CD4-positive, alpha-beta T cell (primary cell): ENCODE results near the gene KCNN1. TPM values are rescaled to one million over a fixed set of nuclear protein-coding genes. Genes with fewer than 3 reads are reported as not detected.

Experiments
- ATAC-seq: fragments of 200-7000 bp; cut with Tn5 transposase; one replicate; pipeline ENCODE4 v1.10.0; 2022; ENCODE audit warnings: mild to moderate bottlenecking; ENCODE audit not compliant: poor library complexity
- CTCF ChIA-PET: fragments of 350-600 bp; sonication (Branson Sonifier 250); formaldehyde crosslinking; loops from one replicate; lab custom pipeline; 2021; ENCODE audit warnings: antibody characterized with exemption, inconsistent platforms; lab: Charles Lee
- POLR2A ChIA-PET: fragments of 350-600 bp; sonication (Branson Sonifier 250); formaldehyde crosslinking; loops from one replicate; lab custom pipeline; 2021; ENCODE audit warnings: antibody characterized with exemption, inconsistent platforms; lab: Charles Lee
- DNase-seq, 14 experiments: peaks; one replicate each; pipeline ENCODE4 v3.0.0-alpha.2; 2013 to 2020; ENCODE audit warnings: mixed read lengths in 2 of 14
- H3K27ac ChIP-seq, 2 donors: one replicate each; pipeline versions ENCODE4 v1.5.1 to v1.7.0; 2013; ENCODE audit warnings: low read length in 2 of 2, low read depth in 1 of 2, mild to moderate bottlenecking in 1 of 2
- H3K27me3 ChIP-seq, 2 experiments: 1 replicate in 1 of 2; 2 replicates in 1 of 2; pipeline versions ENCODE4 v1.6.1 to v1.7.0; 2013; ENCODE audit warnings: low read length in 2 of 2, control low read depth in 1 of 2, mild to moderate bottlenecking in 1 of 2, moderate library complexity in 1 of 2; ENCODE audit not compliant: insufficient read depth in 2 of 2, control insufficient read depth in 1 of 2
- H3K36me3 ChIP-seq: one replicate; pipeline ENCODE4 v1.6.1; 2013; ENCODE audit warnings: low read length, control low read depth; ENCODE audit not compliant: insufficient read depth
- H3K4me1 ChIP-seq: one replicate; pipeline ENCODE4 v1.6.1; 2013; ENCODE audit warnings: low read length, control low read depth; ENCODE audit not compliant: insufficient read depth
- H3K4me3 ChIP-seq: one replicate; pipeline ENCODE4 v1.5.1; 2013; ENCODE audit warnings: mild to moderate bottlenecking, low read length, moderate library complexity
- H3K9me3 ChIP-seq, 2 experiments: 1 replicate in 1 of 2; 2 replicates in 1 of 2; pipeline versions ENCODE4 v1.6.1 to v1.7.0; 2013; ENCODE audit warnings: low read length in 2 of 2, mild to moderate bottlenecking in 2 of 2, control low read depth in 1 of 2, moderate library complexity in 1 of 2; ENCODE audit not compliant: control insufficient read depth in 1 of 2, insufficient read depth in 1 of 2
- H3K27ac Mint-ChIP-seq: one replicate; pipeline ENCODE4 v1.8.0; 2020; ENCODE audit warnings: mixed read lengths
- H3K27me3 Mint-ChIP-seq: one replicate; pipeline ENCODE4 v1.8.0; 2021; ENCODE audit warnings: mixed read lengths
- H3K36me3 Mint-ChIP-seq: one replicate; pipeline ENCODE4 v1.8.0; 2021; ENCODE audit warnings: low read depth, mixed read lengths
- H3K4me1 Mint-ChIP-seq: one replicate; pipeline ENCODE4 v1.8.0; 2021; ENCODE audit warnings: low read depth, mixed read lengths
- H3K4me3 Mint-ChIP-seq: one replicate; pipeline ENCODE4 v1.8.0; 2020; ENCODE audit warnings: mild to moderate bottlenecking, mixed read lengths
- H3K9me3 Mint-ChIP-seq: one replicate; pipeline ENCODE4 v1.8.0; 2020; ENCODE audit warnings: mixed read lengths
- intact Hi-C, 2 experiments: fragments of 100-400 bp; cut with DNase I in 1 of 2; cut with micrococcal nuclease in 1 of 2; formaldehyde crosslinking; loops; one replicate each; pipeline versions ENCODE4 v1.15.1 to v1.9.0; 2023 to 2025; cut with DNase I, micrococcal nuclease
- total RNA-seq, 174 experiments: library from RNA in 2 of 174; stranded (reverse) in 2 of 174; gene quantifications; one replicate each; pipeline ENCODE4 v1.2.3 and lab custom pipeline; 2021 to 2026
- TF ChIP-seq, protein P1 (sequence below): fragments of 200-600 bp; IDR thresholded peaks from one replicate; pipeline ENCODE4 v1.8.0; 2022; ENCODE audit warnings: antibody characterized with exemption, mild to moderate bottlenecking

Gene KCNN1
- total RNA-seq, 2 experiments from 2014 or later = not detected

DNA sequence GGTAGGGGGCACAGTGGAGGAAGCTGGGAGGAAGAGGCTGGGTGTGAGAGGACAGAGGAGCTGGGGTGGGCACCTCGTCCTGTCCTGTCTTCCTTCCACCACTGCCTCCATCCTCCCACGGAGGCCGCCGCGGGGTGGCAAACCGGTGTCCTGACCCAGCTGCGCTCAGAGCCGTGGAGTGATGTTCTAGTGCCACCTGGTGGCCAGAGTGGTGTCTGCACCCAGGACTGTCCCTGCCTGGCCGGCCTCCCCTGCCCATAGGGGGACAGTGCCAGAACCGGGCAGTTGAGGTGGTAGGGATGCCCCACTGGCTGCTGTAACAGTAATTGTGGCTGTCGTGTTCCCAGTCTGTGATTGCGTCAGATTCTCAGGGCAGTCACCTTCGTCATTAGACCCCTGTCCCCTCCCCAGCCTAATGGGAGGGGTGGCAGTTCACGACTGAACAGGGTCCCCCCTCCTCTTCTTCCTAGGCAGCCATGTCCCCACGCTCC, 30.0 kb downstream of the KCNN1 start:
- Histone ChIP-seq H3K27me3 (no peaks in the 10 kb centered on the region), H3K27ac (peak overlapping the region in 1 of 2 donors; percentile 5), H3K4me1 (peaks cover 28% of the 10 kb centered on the region), H3K36me3 (no peaks in the 10 kb centered on the region), H3K9me3 (no peaks in the 10 kb centered on the region), H3K4me3 (no peak overlapping the region)
- Mint-ChIP-seq H3K9me3 (no peaks in the 10 kb centered on the region), H3K4me1 (peaks cover 24% of the 10 kb centered on the region), H3K36me3 (peaks cover 5% of the 10 kb centered on the region), H3K27ac (peak overlapping the region; percentile 52), H3K27me3 (peaks cover 4% of the 10 kb centered on the region), H3K4me3 (peak overlapping the region; percentile 20)
- TF ChIP-seq, protein P1, sequence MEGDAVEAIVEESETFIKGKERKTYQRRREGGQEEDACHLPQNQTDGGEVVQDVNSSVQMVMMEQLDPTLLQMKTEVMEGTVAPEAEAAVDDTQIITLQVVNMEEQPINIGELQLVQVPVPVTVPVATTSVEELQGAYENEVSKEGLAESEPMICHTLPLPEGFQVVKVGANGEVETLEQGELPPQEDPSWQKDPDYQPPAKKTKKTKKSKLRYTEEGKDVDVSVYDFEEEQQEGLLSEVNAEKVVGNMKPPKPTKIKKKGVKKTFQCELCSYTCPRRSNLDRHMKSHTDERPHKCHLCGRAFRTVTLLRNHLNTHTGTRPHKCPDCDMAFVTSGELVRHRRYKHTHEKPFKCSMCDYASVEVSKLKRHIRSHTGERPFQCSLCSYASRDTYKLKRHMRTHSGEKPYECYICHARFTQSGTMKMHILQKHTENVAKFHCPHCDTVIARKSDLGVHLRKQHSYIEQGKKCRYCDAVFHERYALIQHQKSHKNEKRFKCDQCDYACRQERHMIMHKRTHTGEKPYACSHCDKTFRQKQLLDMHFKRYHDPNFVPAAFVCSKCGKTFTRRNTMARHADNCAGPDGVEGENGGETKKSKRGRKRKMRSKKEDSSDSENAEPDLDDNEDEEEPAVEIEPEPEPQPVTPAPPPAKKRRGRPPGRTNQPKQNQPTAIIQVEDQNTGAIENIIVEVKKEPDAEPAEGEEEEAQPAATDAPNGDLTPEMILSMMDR = peak; percentile 98
- CTCF ChIA-PET = interaction anchor here (0.5 to 5.2 kb wide), 22 partner anchors 11 to 900 kb away, joined by 3 to 89 read pairs (median 4); partner anchors contain the start of genes ARRDC2, CCDC124, PIK3R2 and RPL18A
- intact Hi-C loops = loop anchor here (1.0 to 5.0 kb wide), 3 partner anchors 50 to 295 kb away; no protein-coding TSS in a partner anchor
- peak; percentile 75 to 92 (median 86) for DNase-seq
- POLR2A ChIA-PET = interaction anchor here (0.9 to 3.3 kb wide), 4 partner anchors 50 to 137 kb away, joined by 3 to 25 read pairs (median 10); partner anchors contain the start of genes CCDC124 and RPL18A
- ATAC-seq = peak; percentile 26

DNA sequence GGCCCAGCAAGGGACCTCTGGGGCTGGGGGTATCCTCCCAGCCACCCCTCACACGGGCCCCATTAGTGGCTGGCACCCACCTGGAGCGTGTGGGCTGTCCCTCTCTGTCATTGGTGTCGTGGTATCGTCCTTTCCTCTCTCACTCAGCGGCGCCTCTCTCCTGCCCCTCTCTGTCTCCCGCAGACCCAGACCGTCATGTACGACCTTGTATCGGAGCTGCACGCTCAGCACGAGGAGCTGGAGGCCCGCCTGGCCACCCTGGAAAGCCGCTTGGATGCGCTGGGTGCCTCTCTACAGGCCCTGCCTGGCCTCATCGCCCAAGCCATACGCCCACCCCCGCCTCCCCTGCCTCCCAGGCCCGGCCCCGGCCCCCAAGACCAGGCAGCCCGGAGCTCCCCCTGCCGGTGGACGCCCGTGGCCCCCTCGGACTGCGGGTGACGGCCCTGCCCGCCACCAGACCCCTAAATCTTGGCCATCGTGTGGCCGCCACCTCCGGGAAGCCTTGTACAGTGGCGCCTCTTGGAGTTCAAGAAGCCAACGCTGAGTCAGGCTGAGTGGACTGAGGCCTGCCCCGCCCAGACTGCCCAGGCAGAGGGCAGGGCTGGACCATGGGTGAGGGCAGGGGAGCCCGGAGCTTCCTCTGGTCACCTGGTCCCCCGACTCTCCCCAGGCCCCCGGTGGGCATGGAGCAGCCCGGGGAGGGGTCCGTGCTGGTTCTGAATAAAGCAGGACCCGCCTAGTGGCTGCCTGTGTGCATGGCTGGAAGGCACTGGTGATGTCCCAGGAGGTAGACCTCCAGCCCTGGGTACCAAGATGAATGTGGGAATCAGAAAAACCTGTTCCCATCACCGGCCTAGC, 31.3 kb downstream of the KCNN1 start:
- TF ChIP-seq, protein P1 = peak; percentile 20

GRCh38 chr19:17998827-17999150, 31.9 kb downstream of the KCNN1 start:
- CTCF ChIA-PET = interaction anchor here (2.4 to 5.2 kb wide), 3 partner anchors 60 to 139 kb away, joined by 20 to 89 read pairs (median 24); partner anchors contain the start of genes CCDC124 and RPL18A
- H3K4me3 ChIP-seq = no peak overlapping the region
- peaks cover 4% of the 10 kb centered on the region for H3K27me3 Mint-ChIP-seq
- DNase-seq = no peak
- no peaks in the 10 kb centered on the region for H3K36me3 ChIP-seq
- H3K27me3 ChIP-seq = no peaks in the 10 kb centered on the region
- H3K9me3 ChIP-seq = no peaks in the 10 kb centered on the region
- H3K9me3 Mint-ChIP-seq = no peaks in the 10 kb centered on the region
- H3K4me1 ChIP-seq = peaks cover 44% of the 10 kb centered on the region
- no peak for ATAC-seq
- intact Hi-C loops = loop anchor here in 1 of 2 experiments (1.0 to 5.0 kb wide), 2 partner anchors 139 to 296 kb away; partner anchors contain the start of gene RPL18A
- peaks cover 6% of the 10 kb centered on the region for H3K36me3 Mint-ChIP-seq
- POLR2A ChIA-PET = no interaction called here
- H3K27ac Mint-ChIP-seq = peak overlapping the region; percentile 98
- no peak overlapping the region for H3K27ac ChIP-seq
- TF ChIP-seq, protein P1 = no peak
- H3K4me3 Mint-ChIP-seq = peak overlapping the region; percentile 76
- peaks cover 28% of the 10 kb centered on the region for H3K4me1 Mint-ChIP-seq

More for the DNA sequence above, 31.3 kb downstream of the KCNN1 start:
- H3K27me3 Mint-ChIP-seq = peaks cover 4% of the 10 kb centered on the region
- ATAC-seq (no peak), DNase-seq (peak in 2 of 14 experiments; percentile 21 to 56)
- H3K9me3 ChIP-seq = no peaks in the 10 kb centered on the region
- ChIA-PET CTCF (interaction anchor here (0.7 to 5.2 kb wide), 5 partner anchors 52 to 138 kb away, joined by 3 to 89 read pairs (median 24); partner anchors contain the start of genes CCDC124 and RPL18A), POLR2A (interaction anchor here (2.8 to 3.3 kb wide), 2 partner anchors 60 to 65 kb away, joined by 9 to 25 read pairs; partner anchors contain the start of gene CCDC124)
- H3K4me1 Mint-ChIP-seq = peaks cover 28% of the 10 kb centered on the region
- H3K9me3 Mint-ChIP-seq = no peaks in the 10 kb centered on the region
- H3K36me3 Mint-ChIP-seq = peaks cover 6% of the 10 kb centered on the region
- H3K4me3 ChIP-seq = no peak overlapping the region
- no peaks in the 10 kb centered on the region for H3K36me3 ChIP-seq
- H3K27ac ChIP-seq = no peak overlapping the region
- no peak overlapping the region for H3K4me3 Mint-ChIP-seq
- H3K27ac Mint-ChIP-seq = peak overlapping the region; percentile 98
- intact Hi-C loops = loop anchor here (1.0 to 5.0 kb wide), 3 partner anchors 51 to 296 kb away; no protein-coding TSS in a partner anchor
- H3K27me3 ChIP-seq = no peaks in the 10 kb centered on the region
- peaks cover 42% of the 10 kb centered on the region for H3K4me1 ChIP-seq
